Erythroblast (primary cell): Measurements from ENCODE around the gene AHNAK2.
"Not testable (repeated sequence)": the region's sequence is repeated elsewhere in the genome, so short reads cannot be mapped to it uniquely, and the experiment has no call there.

Source experiments
- DNase-seq, 2 experiments: peaks; one replicate each; lab custom pipeline; 2025; lab: John Stamatoyannopoulos, UW
- GATA1 ChIP-seq: IDR thresholded peaks from 2 replicates; pipeline ENCODE4 v1.6.1; 2011; ENCODE audit warnings: low read depth, mild to moderate bottlenecking, control low read depth, low read length, moderate library complexity
- POLR2A ChIP-seq: IDR thresholded peaks from 2 replicates; pipeline ENCODE4 v1.6.1; 2011; ENCODE audit warnings: mild to moderate bottlenecking, low read length

AHNAK2 gene

DNA sequence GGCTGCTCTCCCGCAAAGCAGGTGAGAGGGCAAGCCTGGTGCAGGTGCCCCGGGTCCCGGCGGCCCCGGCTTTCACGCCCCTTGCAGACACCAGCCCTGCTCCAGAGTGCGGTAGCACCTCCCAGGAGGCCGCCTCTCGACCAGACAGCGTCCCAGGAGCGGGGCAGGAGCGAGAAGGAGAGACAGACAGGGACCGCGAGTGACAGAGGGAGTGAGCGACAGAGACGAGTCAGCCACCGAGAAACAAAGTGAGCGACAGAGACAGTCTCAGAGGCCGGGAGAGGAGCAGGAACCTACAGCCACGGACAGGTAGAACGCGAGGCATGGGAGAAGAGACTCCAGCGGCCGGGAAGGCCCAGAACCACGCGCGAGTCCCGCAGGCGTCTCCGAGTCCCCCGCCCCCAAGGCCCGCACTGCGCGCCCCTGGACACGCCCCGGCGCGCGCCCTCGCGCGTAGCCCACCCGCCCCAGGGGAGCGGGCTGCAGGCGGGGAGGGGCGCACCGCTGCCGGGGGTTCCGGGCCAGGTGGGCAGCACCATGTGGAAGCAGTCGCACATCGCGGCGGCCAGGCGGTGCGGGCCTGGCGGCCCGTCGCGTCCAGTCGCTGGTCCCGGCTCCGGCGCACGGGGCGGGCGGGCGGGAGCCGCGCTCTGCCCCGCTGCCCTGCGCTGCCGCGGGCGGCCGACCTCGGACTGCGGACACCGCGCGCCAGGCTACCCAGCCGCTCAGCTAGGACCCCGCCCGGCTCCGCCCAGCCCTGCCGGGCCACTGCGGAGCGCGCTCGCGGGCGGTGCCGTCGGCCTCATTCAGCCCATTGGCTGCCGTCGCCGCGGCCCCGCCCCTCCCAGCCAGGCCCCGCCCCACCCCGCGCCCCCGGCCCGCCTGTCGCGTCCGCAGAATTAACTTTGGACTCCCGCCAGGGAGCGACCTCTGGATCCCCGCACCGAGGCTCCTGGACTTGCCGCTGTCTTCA lies at the start of gene AHNAK2:
Gene AHNAK2, minus strand, starts transcription at position 694 of the 973 bp plus-strand sequence. Its CDS starts 137 bp downstream, at position 557.
- TF ChIP-seq GATA1 (no peak), POLR2A (no peak)
- peak; percentile 85 to 86 for DNase-seq

- DNase-seq: not testable (repeated sequence)
These were observed 49.5 kb upstream of the AHNAK2 start for GRCh38 chr14:105027718-105028117.

DNA sequence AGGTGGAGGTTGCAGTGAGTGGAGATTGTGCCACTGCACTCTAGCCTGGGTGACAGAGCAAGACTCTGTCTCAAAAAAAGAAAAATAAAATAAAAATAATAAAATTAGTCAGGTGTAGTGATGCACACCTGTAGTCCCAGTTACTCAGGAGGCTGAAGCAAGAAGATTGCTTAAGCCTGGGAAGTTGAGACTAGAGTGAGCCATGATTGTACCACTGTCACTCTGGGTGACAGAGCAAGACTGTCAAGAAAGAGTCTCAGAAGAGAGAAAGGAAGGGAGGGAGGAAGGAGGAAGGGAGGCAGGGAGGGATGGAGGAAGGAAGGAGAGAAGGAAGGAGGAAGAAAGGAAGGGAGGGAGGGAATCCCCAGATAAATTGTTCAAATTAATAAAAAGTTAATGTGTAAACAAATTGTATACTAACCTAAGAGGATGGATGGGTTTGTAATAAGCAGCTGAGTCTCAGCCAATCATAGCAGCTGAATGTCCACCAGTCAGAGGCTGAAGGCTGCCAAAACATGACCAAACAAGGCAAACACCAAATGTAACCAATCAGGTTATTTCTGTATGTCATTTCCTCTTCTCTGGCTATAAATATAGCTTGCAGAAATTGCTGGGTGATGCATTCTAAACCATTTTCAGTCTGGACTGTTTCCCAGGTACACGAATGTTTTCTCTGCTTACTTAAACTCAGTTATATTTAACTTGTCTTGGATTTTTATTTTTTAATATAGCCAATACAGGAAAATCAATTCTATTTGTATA lies 48.8 kb upstream of the AHNAK2 start:
- TF ChIP-seq GATA1 (no peak), POLR2A (no peak)
- DNase-seq: peak in 1 of 2 experiments; percentile 22

- no peak for TF ChIP-seq GATA1
- TF ChIP-seq POLR2A: no peak
- no peak for DNase-seq
These were observed 48.0 kb upstream of the AHNAK2 start for GRCh38 chr14:105026033-105026785.

- TF ChIP-seq GATA1 (no peak), POLR2A (no peak)
- DNase-seq: no peak
These were observed 47.3 kb upstream of the AHNAK2 start for GRCh38 chr14:105025429-105025828.

DNA sequence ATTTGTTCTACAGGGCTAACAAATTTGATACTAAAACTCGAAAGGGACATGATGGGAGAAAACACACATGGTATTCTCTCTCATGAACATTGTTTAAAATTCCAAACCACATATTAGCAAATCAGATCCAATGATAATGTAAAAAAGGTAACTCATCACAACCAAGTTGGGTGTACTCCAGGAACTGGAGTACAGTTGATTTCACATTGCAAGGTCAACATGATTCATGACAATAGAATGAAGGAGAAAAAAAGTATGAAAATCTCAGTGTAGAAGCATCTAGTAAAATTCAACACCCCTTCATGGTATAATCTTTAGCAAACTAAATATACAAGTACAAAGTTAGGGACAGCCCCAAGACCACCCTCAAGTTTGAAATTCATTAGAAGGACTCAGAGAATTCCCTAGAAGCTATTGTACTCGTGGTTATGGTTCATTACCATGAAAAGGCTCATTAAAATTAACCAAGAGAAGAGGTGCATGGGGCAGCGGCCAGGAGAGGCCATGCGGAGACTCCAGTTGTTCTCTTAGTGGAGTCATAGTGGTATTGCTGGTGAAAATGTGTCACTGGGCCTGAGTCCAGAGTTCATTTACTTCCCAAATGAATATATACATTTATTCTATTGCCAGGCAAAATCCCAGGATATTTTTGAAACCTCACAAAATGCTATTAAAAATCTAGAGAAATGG lies 45.8 kb upstream of the AHNAK2 start:
- DNase-seq: no peak
- TF ChIP-seq POLR2A: no peak
- no peak for TF ChIP-seq GATA1

DNA sequence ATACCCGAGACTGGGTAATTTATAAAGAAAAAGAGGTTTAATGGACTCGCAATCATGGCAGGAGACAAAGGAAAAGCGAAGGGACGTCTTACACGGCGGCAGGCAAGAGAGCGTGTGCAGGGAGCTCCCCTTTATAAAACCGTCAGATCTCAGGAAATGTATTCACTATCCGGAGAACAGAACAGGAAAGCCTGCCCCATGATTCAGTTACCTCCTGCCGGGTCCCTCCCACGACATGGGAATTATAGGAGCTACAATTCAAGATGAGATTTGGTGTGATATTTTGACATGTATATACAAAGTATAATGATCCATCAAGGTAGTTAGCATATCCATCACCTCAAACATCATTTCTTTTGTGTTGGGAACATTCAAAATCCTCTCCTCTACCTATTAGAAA lies 45.0 kb upstream of the AHNAK2 start:
- no peak for TF ChIP-seq GATA1
- no peak for TF ChIP-seq POLR2A
- DNase-seq: no peak

DNA sequence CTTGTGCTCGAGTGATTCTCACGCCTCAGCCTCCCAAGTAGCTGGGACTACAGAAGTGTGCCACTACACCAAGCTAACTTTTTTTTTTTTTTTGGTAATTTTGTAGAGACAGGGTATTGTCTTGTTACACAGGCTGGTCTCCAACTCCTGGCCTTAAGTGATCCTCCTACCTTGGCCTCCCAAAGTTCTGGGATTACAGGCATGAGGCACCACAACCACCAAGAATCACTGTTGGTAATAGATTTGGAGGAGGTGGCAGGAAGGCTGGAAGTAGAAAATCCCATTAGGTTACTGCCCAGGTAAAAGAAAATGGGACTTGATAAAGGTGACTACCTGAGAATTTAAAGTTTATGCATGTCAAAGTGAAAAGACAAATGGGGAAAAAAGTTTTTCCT lies 44.1 kb upstream of the AHNAK2 start:
- no peak for TF ChIP-seq POLR2A
- no peak for TF ChIP-seq GATA1
- DNase-seq: no peak

DNA sequence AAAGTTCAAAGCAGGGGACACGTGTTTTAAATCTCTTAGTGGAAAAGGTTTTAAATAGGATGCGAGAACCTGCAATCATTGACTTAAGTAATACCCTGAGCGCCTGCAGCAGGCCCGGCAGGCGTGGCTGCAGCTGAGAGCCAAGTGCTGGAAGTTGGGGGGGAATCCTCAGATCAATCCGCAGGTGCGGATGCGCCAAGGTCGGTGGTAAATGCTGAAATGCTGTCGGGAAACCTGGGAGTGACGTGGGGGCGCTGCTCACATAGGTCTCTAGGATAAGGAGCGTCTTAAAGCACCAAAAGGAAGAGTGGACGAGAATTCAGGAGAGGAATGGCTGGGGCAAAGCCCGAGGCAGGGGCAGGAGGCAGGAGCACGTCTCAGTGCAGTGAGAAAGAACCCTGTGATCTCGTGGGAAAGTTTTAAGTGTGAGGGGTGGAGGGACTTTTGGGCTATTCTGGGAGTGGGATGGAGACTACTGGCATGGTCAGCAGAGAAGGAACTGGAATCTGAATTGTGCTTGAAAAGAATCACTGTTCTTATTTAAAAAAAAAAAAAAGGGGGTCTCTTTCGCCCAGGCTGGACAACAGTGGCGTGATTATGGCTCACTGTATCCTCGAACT lies 43.6 kb upstream of the AHNAK2 start:
- DNase-seq: peak; percentile 73 to 78

GRCh38 chr14:105020815-105021655 lies 42.9 kb upstream of the AHNAK2 start, which contains the start of gene CDCA4:
CDCA4 (minus strand) TSS chr14:105021083; CDS start chr14:105011929, 9,154 bp downstream.
- DNase-seq: peak; percentile 97 to 99
- TF ChIP-seq GATA1 (no peak), POLR2A (peak; percentile 82)

More for the DNA sequence above, 43.6 kb upstream of the AHNAK2 start:
- no peak for TF ChIP-seq POLR2A
- no peak for TF ChIP-seq GATA1
